NCI-H187 treated with DMSO at 0.1 percent for 48 hours (cell line): ENCODE measurements around the gene APOL3.
"Not testable (repeated sequence)": the region's sequence is repeated elsewhere in the genome, so short reads cannot be mapped to it uniquely, and the experiment has no call there.

ENCODE experiments used
- DNase-seq: peaks from one replicate; lab custom pipeline; 2025; lab: John Stamatoyannopoulos, UW

The APOL3 gene

GRCh38 chr22:36134182-36134581, 26.4 kb downstream of the APOL3 start:
- DNase-seq = no peak

GRCh38 chr22:36131907-36132306, 28.6 kb downstream of the APOL3 start:
- no peak for DNase-seq

- DNase-seq = no peak
These were observed 30.8 kb downstream of the APOL3 start for GRCh38 chr22:36129486-36130388.

GRCh38 chr22:36129071-36129470, 31.5 kb downstream of the APOL3 start:
- DNase-seq = no peak

GRCh38 chr22:36125994-36126531, 34.5 kb downstream of the APOL3 start:
- DNase-seq = no peak

GRCh38 chr22:36125434-36125833, 35.1 kb downstream of the APOL3 start:
- DNase-seq = no peak

GRCh38 chr22:36124666-36125065, 35.9 kb downstream of the APOL3 start:
- DNase-seq = no peak

GRCh38 chr22:36123673-36124630, 36.6 kb downstream of the APOL3 start:
- peak; percentile 77 for DNase-seq

GRCh38 chr22:36120621-36121351, 39.8 kb downstream of the APOL3 start:
- not testable (repeated sequence) for DNase-seq

GRCh38 chr22:36117053-36117554, 43.5 kb downstream of the APOL3 start:
- no peak for DNase-seq

- no peak for DNase-seq
These were observed 44.4 kb downstream of the APOL3 start for GRCh38 chr22:36116127-36116526.

GRCh38 chr22:36113121-36113520, 47.4 kb downstream of the APOL3 start:
- DNase-seq = no peak

GRCh38 chr22:36111316-36111715, 49.2 kb downstream of the APOL3 start:
- DNase-seq = no peak

- no peak for DNase-seq
These were observed 50.2 kb downstream of the APOL3 start for GRCh38 chr22:36110306-36110881.

GRCh38 chr22:36107436-36107835, 53.1 kb downstream of the APOL3 start:
- no peak for DNase-seq

GRCh38 chr22:36106910-36107309, 53.6 kb downstream of the APOL3 start:
- no peak for DNase-seq

- DNase-seq = no peak
These were observed 55.6 kb downstream of the APOL3 start for GRCh38 chr22:36104988-36105387.

- no peak for DNase-seq
These were observed 56.1 kb downstream of the APOL3 start for GRCh38 chr22:36104435-36104834.

GRCh38 chr22:36103891-36104290, 56.7 kb downstream of the APOL3 start:
- DNase-seq = no peak

GRCh38 chr22:36102995-36103394, 57.6 kb downstream of the APOL3 start:
- no peak for DNase-seq

- no peak for DNase-seq
These were observed 58.8 kb downstream of the APOL3 start for GRCh38 chr22:36101756-36102155.
